ENCODE measurements around the gene CSNK1G1.

GRCh38 chr15:64197425-64197824, 158.5 kb downstream of the CSNK1G1 start:
- TF ChIP-seq NRF1 (IDR thresholded peaks at IDR 0.05; ENCODE audit: low read depth, low read length) (no peak), CTCF (IDR thresholded peaks at IDR 0.05) (no peak), EP300 (IDR thresholded peaks at IDR 0.05; ENCODE audit: borderline replicate concordance in 1 of 2, low read depth in 1 of 2, low read length in 1 of 2) (no peak; a peak in 1 of 4 replicates), POLR2AphosphoS5 (IDR thresholded peaks at IDR 0.05; ENCODE audit: low read depth, low read length) (no peak), EZH2phosphoT487 (IDR thresholded peaks at IDR 0.05; ENCODE audit: borderline replicate concordance, low read depth) (no peak), USF1 (IDR thresholded peaks at IDR 0.05; ENCODE audit: borderline replicate concordance, low read depth) (no peak), RCOR1 (IDR thresholded peaks at IDR 0.05; ENCODE audit: low read length) (0 out of 2 replicates have a peak, but pooled peaks have one; percentile 3)

All from SK-N-SH (cell line).